PC-3 (cell line): Measurements from ENCODE around the gene GRIN2A. TPM values are rescaled to one million over a fixed set of nuclear protein-coding genes. Genes with fewer than 3 reads are reported as not detected.

Experiments used
- ATAC-seq: fragments of 200-7000 bp; cut with Tn5 transposase; 2 replicates; pipeline ENCODE4 v1.9.1; 2020; ENCODE audit warnings: mild to moderate bottlenecking, moderate library complexity
- BruUV-seq: library from RNA; stranded (reverse); fragments of 400-500 nt; replicated peaks from 2 replicates; lab custom pipeline; 2021; lab: Mats Ljungman, UMichigan
- CTCF ChIA-PET: fragments of 300-600 bp; sonication (Branson Sonifier 250); formaldehyde crosslinking; loops from one replicate; lab custom pipeline; 2022; ENCODE audit warnings: antibody characterized with exemption; lab: Charles Lee
- POLR2A ChIA-PET: fragments of 300-600 bp; sonication (Branson Sonifier 250); formaldehyde crosslinking; loops from one replicate; lab custom pipeline; 2022; ENCODE audit warnings: antibody characterized with exemption; ENCODE audit not compliant: unreplicated experiment; lab: Charles Lee
- DNase-seq: peaks from one replicate; pipeline ENCODE4 v3.0.0-alpha.2; 2015
- H2AFZ ChIP-seq: fragments of 300-600 bp; sonication (generic); 2 replicates; pipeline ENCODE4 v1.6.0; 2016; ENCODE audit warnings: antibody characterized with exemption, low read length
- H3F3A ChIP-seq: fragments of 300-600 bp; sonication (generic); one replicate; pipeline ENCODE4 v1.6.0; 2017; ENCODE audit warnings: antibody characterized with exemption, low read length, control low read depth, mild to moderate bottlenecking; ENCODE audit not compliant: unreplicated experiment
- H3K27ac ChIP-seq: fragments of 300-600 bp; sonication (generic); 2 replicates; pipeline ENCODE4 v1.5.1; 2016; ENCODE audit warnings: mild to moderate bottlenecking, low read length
- H3K27me3 ChIP-seq: fragments of 300-600 bp; sonication (generic); 2 replicates; pipeline ENCODE4 v1.6.1; 2016; ENCODE audit warnings: low read length, mixed read lengths
- H3K36me3 ChIP-seq: fragments of 300-600 bp; sonication (generic); 2 replicates; pipeline ENCODE4 v1.6.1; 2016; ENCODE audit warnings: low read depth, mixed run types, low read length, mixed read lengths
- H3K4me1 ChIP-seq: fragments of 300-600 bp; sonication (generic); 2 replicates; pipeline ENCODE4 v1.5.1; 2016; ENCODE audit warnings: low read length; ENCODE audit not compliant: insufficient read depth
- H3K4me2 ChIP-seq: fragments of 300-600 bp; sonication (generic); 2 replicates; pipeline ENCODE4 v1.6.0; 2016; ENCODE audit warnings: low read length
- H3K4me3 ChIP-seq: fragments of 300-600 bp; sonication (generic); 2 replicates; pipeline ENCODE4 v1.5.1; 2016; ENCODE audit warnings: mild to moderate bottlenecking, low read length, mixed read lengths
- H3K79me2 ChIP-seq: fragments of 300-600 bp; sonication (generic); 2 replicates; pipeline ENCODE4 v1.6.1; 2017; ENCODE audit warnings: low read length, mixed read lengths
- H3K9ac ChIP-seq: fragments of 300-600 bp; sonication (generic); 2 replicates; pipeline ENCODE4 v1.6.0; 2016; ENCODE audit warnings: mild to moderate bottlenecking, low read length
- H3K9me2 ChIP-seq: fragments of 300-600 bp; sonication (generic); replicated peaks from 2 replicates; pipeline ENCODE4 v1.6.1; 2016; ENCODE audit warnings: mixed run types, low read length, mixed read lengths
- H3K9me3 ChIP-seq: fragments of 300-600 bp; sonication (generic); 2 replicates; pipeline ENCODE4 v1.6.1; 2016; ENCODE audit warnings: low read length, mixed read lengths
- H4K20me1 ChIP-seq: fragments of 300-600 bp; sonication (generic); 2 replicates; pipeline ENCODE4 v1.6.1; 2016; ENCODE audit warnings: low read length, mixed read lengths
- CTCF ChIP-seq: fragments of 300-600 bp; sonication (generic); conservative IDR thresholded peaks from 2 replicates; pipeline ENCODE4 v1.5.1; 2017; ENCODE audit warnings: antibody characterized with exemption, low read depth, mild to moderate bottlenecking, low read length
- EZH2 ChIP-seq: fragments of 300-600 bp; sonication (generic); IDR thresholded peaks from one replicate; pipeline ENCODE4 v1.6.1; 2017; ENCODE audit warnings: antibody characterized with exemption, mild to moderate bottlenecking, low read length; ENCODE audit not compliant: unreplicated experiment
- EZH2phosphoT487 ChIP-seq: fragments of 300-600 bp; sonication (generic); IDR thresholded peaks from 2 replicates; pipeline ENCODE4 v1.6.1; 2018; ENCODE audit warnings: mild to moderate bottlenecking, antibody characterized with exemption, low read length, borderline replicate concordance
- intact Hi-C: fragments of 100-400 bp; cut with micrococcal nuclease; formaldehyde crosslinking; loops from 2 replicates; pipeline ENCODE4 v1.9.0; 2023
- total RNA-seq: library from RNA; depleted of rRNA; stranded (reverse); fragments of >200 nt; gene quantifications from 2 replicates; pipeline ENCODE4 v1.2.3, GENCODE V29; 2014

The GRIN2A gene
- total RNA-seq, 1 experiment from 2014 or later = 0.04 TPM

- intact Hi-C loops = no loop called here
- DNase-seq (no peak), ATAC-seq (no peak)
- H3K9me2 ChIP-seq = no peaks in the 10 kb centered on the region
- H3K79me2 ChIP-seq = no peaks in the 10 kb centered on the region
- BruUV-seq = no TSS peak
- no peak overlapping the region for H3K27ac ChIP-seq
- ChIA-PET CTCF (no interaction called here), POLR2A (no interaction called here)
- TF ChIP-seq EZH2phosphoT487 (no peak), EZH2 (no peak), CTCF (no peak)
- H3K4me2 ChIP-seq = no peak overlapping the region
- no peak overlapping the region for H3K4me3 ChIP-seq
- H3K27me3 ChIP-seq = peaks cover 9% of the 10 kb centered on the region; the same call in 1 of the 2 replicates
- H3K36me3 ChIP-seq = no peaks in the 10 kb centered on the region
- H3K4me1 ChIP-seq = no peaks in the 10 kb centered on the region
- no peaks in the 10 kb centered on the region for H4K20me1 ChIP-seq
- no peak overlapping the region for H3K9ac ChIP-seq
- no peaks in the 10 kb centered on the region for H3K9me3 ChIP-seq
- no peak overlapping the region for H2AFZ ChIP-seq
- no peaks in the 10 kb centered on the region for H3F3A ChIP-seq
These were observed 424.5 kb downstream of the GRIN2A start for GRCh38 chr16:9757687-9758086.

GRCh38 chr16:9756434-9756833, 425.8 kb downstream of the GRIN2A start:
- no peaks in the 10 kb centered on the region for H4K20me1 ChIP-seq
- H3K9me2 ChIP-seq = no peaks in the 10 kb centered on the region
- no peaks in the 10 kb centered on the region for H3K79me2 ChIP-seq
- H3K36me3 ChIP-seq = no peaks in the 10 kb centered on the region
- H3K4me3 ChIP-seq = no peak overlapping the region
- H3K9ac ChIP-seq = no peak overlapping the region
- TF ChIP-seq CTCF = no peak
- TF ChIP-seq EZH2 = no peak
- TF ChIP-seq EZH2phosphoT487 = no peak
- H3K27ac ChIP-seq = no peak overlapping the region
- no peaks in the 10 kb centered on the region for H3K4me1 ChIP-seq
- ATAC-seq (no peak), DNase-seq (no peak)
- H2AFZ ChIP-seq = no peak overlapping the region
- 0 out of 2 replicates have a peak, but pooled peaks cover 3% of the 10 kb centered on the region for H3K27me3 ChIP-seq
- BruUV-seq = no TSS peak
- ChIA-PET POLR2A (no interaction called here), CTCF (no interaction called here)
- no peak overlapping the region for H3K4me2 ChIP-seq
- no peaks in the 10 kb centered on the region for H3K9me3 ChIP-seq
- intact Hi-C loops = no loop called here
- no peaks in the 10 kb centered on the region for H3F3A ChIP-seq

- Histone ChIP-seq H3K79me2 (no peaks in the 10 kb centered on the region), H3K27ac (no peak overlapping the region), H3K9ac (no peak overlapping the region), H2AFZ (no peak overlapping the region), H3F3A (no peaks in the 10 kb centered on the region), H3K36me3 (no peaks in the 10 kb centered on the region), H3K27me3 (0 out of 2 replicates have a peak, but pooled peaks cover 3% of the 10 kb centered on the region), H3K4me2 (no peak overlapping the region), H4K20me1 (no peaks in the 10 kb centered on the region), H3K4me1 (no peaks in the 10 kb centered on the region), H3K9me3 (no peaks in the 10 kb centered on the region), H3K9me2 (no peaks in the 10 kb centered on the region), H3K4me3 (no peak overlapping the region)
- intact Hi-C loops = no loop called here
- BruUV-seq = no TSS peak
- TF ChIP-seq EZH2phosphoT487 = no peak
- TF ChIP-seq EZH2 = no peak
- no peak for TF ChIP-seq CTCF
- DNase-seq (no peak), ATAC-seq (no peak)
- ChIA-PET CTCF (no interaction called here), POLR2A (no interaction called here)
These were observed 427.1 kb downstream of the GRIN2A start for GRCh38 chr16:9755081-9755480.
